GM13977 (cell line): ENCODE measurements around the gene MEF2D.

Source experiments
- DNase-seq: peaks from one replicate; pipeline ENCODE4 v3.0.0; 2012; ENCODE audit warnings: low spot score
- CTCF ChIP-seq: IDR thresholded peaks from 2 replicates; pipeline ENCODE4 v1.5.1; 2012; ENCODE audit warnings: mild to moderate bottlenecking, control low read depth; ENCODE audit not compliant: insufficient read depth; ENCODE audit errors: extremely low read depth, missing control alignments
- in situ Hi-C: fragments of 300-500 bp; cut with MboI; formaldehyde crosslinking; loops from one replicate; pipeline ENCODE4 v1.12.0; 2022; ENCODE audit warnings: low sequenced_read_pairs, low pct_unique_long_range_greater_than_20kb, mixed read lengths, inconsistent platforms; ENCODE audit not compliant: unreplicated experiment

The MEF2D gene

GRCh38 chr1:156437037-156437867, 63.3 kb downstream of the MEF2D start:
- in situ Hi-C loops, result no loop called here
- no peak for DNase-seq

GRCh38 chr1:156436141-156437036, 64.2 kb downstream of the MEF2D start:
- in situ Hi-C loops, result no loop called here
- DNase-seq, result no peak
- no peak for TF ChIP-seq CTCF

More at GRCh38 chr1:156437037-156437867, 63.3 kb downstream of the MEF2D start:
- no peak for TF ChIP-seq CTCF

- no peak for TF ChIP-seq CTCF
- no peak for DNase-seq
- in situ Hi-C loops, result no loop called here
Measured at GRCh38 chr1:156435545-156436140, 64.9 kb downstream of the MEF2D start.

GRCh38 chr1:156434989-156435544, 65.5 kb downstream of the MEF2D start:
- no peak for DNase-seq
- in situ Hi-C loops, result no loop called here
- no peak for TF ChIP-seq CTCF

GRCh38 chr1:156433602-156434001, 67.0 kb downstream of the MEF2D start:
- DNase-seq, result peak; percentile 67
- no peak for TF ChIP-seq CTCF
- in situ Hi-C loops, result no loop called here

- no peak for DNase-seq
- TF ChIP-seq CTCF, result no peak
- in situ Hi-C loops, result no loop called here
Measured at GRCh38 chr1:156433032-156433431, 67.5 kb downstream of the MEF2D start.
